CD1c-positive myeloid dendritic cell (primary cell): Measurements from ENCODE around the gene RBM20.

Experiments
- DNase-seq: peaks from one replicate; pipeline ENCODE4 v3.0.0-alpha.2; 2016; ENCODE audit errors: extremely low spot score

The RBM20 gene

DNA sequence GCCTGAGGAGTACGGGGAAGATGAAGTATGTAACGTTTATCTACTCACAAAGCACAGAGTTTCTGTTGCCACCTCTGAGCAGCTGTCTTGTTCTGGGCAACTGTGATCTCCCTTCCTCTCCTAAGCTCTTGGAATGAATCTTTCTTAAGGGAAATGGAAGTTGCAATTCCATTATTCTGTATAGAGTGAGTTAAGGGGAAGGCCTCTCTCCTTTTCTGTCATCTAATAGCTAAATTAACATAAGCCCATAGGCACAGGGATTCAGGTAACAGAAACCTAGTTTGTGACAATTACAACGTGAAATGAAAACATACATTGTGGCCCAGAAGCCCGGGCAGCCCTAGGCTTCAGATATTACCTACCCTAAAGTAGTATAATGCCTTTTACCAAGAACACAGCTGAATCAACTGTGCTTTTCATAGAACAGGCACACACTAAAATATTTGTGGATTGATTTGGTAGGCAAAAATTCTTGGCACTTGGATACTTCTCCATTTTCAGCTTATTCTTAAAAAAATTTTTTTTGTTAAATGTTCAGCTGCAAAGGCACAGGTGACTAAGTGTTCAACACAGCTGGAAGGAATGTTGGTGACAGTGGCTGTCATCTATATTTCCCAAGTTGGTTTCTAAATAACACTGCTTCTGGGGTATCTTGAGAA, 223.8 kb downstream of the RBM20 start:
- no peak for DNase-seq

DNA sequence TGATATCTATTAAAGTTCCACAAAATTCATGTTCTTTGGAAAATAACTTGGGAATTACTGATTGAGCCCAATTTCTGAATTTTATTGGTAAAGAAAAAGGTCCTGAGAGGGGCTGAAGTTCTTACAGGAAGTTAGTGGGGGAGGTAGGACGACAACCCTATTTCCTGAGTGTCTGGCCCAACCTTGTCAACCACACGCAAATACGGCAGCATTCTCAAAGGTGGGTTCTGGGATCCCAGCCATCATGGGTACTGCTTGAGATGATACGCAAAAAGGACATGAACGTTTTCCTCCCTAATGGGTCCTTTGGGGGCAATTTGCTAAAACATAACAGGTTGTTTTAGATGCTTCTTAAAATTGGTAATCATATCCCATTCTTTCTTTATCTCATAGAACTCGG, 224.8 kb downstream of the RBM20 start:
- peak; percentile 11 for DNase-seq

DNA sequence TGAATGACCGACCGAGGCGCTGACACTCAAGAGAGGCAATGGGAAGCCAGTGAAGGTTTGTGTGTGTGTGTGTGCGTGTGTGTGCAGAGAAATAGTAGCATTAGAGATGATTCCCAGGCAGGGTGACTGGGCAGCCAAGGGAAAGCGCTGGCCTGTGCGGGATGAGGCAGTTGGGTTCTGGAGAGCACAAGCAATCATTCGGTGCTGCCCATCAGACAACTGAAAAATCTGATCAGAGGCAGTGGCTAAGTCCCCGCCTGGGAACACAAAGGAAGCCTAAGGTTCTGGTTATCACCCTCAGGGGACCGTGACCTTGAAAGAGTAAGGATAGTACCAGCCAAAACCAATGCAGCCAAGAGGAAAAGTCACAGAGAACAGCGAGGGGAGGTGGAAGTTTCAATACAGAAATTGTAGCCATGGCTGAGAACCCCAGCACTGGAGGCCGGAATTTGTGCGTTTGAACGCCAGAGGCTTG, 226.7 kb downstream of the RBM20 start:
- DNase-seq: no peak

DNA sequence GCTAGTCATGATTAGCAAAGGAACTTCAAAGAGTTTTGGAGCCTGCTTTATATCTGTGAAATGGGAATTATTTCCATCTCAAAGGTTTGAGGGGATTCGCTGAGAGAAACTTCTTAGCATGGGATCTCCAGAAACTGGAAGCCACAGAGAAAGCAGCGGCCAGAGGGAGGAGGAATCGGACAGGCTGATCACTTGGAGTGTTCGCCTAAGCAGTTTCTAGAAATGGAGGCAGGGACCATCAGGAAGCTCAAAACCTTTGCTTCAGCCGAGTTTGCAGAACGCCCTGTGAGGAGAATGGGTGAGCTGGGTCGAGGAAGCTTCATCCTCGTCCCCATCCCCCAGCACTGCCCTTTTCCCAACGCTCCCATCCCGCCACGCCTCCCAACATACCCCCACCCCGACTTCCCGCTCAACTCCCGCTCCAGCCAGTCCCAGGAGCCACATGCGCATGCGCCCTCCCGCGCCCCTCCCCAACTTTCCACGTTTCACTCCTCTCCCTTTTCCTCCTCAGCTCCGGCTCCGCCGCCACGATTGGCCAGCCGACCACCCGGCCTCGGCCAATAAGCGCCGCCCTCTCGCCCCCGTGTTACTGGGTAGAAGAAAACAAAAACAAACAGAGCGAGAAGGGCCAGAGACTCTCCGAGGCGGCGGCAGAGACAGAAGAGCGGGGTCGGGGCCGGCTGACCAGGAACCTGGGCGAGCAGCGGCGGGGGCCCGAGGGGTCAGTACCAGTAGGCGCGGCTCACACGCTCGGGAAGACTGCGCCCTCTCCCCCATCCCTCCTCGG, 227.4 kb downstream of the RBM20 start, which contains the start of gene PDCD4:
PDCD4 (plus strand) TSS at position 631 of the 787 bp plus-strand sequence. CDS start 4,100 bp downstream, outside the sequence.
- DNase-seq: peak; percentile 95

DNA sequence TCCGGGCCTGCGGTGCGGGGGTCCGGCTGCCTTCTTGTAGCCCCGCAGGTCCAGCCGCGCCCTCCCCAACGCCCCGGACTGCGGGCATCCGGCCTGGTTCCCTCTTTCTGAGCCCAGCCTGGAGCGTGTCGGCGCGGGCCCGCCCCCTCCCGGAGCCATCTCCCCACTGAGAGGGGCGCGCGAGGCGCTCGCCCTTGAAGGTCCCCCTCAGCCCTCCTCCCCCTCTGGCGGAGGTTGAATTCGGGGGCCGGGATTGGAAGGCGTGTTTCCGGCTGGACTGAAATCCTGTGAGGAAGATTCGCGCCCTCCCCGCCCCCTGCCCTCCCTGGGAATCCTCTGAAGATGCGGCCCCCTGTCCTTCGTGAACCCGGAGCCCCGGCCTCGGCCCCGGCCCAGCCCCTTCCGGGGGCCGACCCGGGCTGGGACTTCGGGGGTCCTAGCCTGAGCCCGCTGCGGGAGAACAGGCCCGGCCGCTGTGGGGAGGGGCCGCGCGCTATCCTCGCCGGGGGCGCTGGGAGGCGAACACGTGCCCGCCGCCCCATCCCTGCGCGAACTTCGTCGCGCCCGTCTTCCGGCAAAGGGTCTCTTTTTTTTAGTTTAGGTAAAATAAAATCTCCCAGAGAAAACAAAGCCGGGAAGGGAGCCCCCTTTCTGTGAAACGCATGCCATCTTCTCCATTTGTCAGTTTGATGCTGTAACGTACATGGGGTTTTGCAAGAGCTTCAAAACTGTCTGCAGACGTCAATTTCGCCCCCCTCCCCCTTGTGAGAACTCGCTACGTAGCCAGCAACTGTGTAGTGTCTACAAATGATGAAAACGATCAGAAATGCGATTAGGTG, 228.2 kb downstream of the RBM20 start:
- DNase-seq: peak; percentile 83

DNA sequence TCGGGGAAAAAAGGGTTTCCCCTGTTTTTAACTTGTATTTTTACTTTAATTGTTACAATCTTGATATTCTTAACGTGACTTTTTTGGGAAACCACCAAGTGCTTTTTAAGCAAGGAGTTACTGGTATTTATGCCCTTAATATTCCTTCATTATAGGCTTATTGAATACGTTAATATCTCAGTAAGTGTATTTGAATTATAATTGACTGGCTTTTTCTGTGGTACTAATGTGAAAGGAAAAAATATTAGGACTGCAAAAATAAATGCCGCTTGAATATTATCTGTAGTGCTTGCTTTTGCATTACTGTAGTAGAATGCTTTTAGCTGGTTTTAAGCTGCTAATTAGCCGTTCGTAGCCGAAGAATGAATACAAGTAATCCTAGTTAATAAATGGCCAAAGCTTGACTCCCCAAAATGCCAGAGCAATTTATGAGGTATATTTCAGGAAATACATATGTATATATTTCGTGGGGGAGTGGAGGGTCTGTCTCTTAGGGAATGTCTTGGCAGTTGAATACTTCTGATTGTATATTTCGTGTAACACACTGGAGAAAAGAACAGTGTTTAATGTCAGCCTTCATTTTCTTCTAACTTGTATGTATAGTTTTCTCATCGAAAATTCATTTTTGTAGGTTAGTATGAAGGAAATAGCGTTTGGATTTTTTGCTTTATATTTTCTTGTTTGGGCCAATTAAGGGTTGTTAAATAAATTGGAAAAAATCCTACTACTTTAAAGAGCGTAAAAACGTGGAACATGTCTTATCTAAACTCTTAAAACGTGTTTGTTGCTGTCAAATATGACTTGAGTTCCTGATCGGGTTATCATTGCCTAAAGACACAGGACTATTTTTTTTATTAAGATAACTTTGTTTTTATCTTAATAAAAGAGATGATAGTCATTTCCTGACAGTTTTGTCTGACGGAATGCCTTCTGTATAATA, 229.1 kb downstream of the RBM20 start:
- peak; percentile 17 for DNase-seq

DNA sequence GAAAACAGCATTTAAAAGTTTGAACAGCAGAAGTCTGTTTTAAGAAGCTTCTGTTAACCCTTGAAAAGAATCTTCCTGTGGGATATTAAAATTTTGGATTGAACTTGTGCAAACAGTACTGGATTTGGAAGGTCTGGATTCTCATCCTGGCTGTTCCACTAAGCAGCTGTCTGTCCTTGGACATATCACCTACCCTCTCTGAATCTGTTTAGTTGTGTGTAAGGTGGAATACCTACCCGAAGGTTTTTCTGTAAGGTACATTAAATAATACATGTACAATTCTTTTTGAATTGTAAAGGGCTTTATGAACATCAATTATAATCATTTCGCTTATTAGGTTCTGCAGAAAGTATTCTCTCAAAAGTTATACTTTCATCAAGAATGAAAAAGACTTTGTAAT, 229.8 kb downstream of the RBM20 start:
- no peak for DNase-seq

DNA sequence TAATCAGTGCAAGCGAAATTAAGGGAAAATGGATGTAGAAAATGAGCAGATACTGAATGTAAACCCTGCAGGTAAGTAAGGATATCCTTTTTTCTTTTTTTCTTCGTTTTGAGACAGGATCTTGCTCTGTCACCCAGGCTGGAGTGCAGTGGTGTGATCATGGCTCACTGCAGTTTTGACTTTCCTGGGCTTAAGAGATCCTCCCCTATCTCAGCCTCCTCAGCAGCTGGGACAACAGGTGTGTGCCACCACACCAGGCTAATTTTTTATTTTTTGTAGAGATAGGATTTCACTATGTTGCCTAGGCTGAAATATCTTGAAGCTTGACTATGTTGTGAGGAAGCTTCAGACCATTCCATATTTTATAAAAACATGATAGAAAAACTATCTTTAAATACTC, 231.9 kb downstream of the RBM20 start:
- no peak for DNase-seq

DNA sequence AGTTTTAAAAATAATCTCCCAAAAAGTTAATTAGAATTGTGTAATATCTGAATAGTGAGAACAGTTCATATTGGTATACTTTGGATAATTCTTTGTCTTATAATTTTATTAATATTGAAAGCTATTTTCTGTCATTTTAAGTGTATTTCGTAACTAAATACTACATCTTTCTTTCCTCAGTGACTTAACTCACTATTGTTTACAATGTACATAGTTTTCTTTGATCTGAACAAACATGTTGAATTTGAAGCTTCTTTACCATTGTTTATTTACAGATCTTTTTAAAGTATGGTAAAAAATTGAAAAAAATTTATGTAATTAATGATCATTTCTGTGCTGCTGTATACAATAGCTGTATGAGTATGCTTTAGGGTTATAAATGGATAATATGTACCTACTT, 232.7 kb downstream of the RBM20 start:
- DNase-seq: no peak

DNA sequence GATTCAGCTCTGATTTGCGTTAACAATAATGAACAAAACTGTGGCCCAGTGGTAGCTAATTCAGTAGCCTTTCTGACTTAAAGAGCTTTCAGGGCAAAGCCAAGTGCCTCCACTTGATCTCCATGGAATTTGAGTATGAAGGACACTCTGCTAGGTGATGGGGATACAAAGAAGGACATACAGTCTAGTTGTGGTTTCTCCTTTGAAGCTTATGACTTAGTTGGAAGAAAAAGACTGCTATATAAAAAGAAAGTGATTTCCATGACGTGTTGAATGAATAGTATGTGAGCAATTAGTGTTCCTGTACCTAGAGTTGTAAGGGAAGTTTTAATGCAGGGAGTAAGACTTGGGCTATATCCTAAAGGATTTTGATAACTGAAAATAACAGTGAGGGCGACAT, 235.9 kb downstream of the RBM20 start:
- DNase-seq: no peak

DNA sequence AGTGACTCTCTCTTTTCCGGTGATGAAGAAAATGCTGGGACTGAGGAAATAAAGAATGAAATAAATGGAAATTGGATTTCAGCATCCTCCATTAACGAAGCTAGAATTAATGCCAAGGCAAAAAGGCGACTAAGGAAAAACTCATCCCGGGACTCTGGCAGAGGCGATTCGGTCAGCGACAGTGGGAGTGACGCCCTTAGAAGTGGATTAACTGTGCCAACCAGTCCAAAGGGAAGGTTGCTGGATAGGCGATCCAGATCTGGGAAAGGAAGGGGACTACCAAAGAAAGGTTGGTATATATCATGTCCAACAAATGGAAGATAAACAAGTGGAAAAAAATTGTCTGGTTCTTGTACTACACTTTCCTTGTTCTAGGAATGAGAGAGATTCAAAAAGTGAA, 237.1 kb downstream of the RBM20 start:
- no peak for DNase-seq

DNA sequence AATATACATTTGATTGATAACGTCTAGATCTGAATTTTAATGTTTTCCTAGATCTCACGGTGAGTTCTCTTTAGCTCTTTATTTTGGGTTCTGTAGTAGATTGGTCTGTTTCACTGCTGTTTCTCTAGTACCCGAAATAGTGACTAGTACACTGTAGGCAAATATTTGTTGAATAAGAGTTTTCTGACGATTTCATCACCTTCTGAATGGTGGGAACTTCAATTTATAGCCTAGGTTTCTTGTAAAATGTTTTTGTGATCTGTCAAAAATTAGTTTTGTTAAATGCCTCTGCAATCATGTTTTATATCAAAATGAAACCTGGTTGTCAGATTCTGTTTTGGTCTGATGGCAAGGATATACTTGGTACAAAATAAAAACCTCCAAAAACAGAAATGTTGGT, 237.8 kb downstream of the RBM20 start:
- no peak for DNase-seq

DNA sequence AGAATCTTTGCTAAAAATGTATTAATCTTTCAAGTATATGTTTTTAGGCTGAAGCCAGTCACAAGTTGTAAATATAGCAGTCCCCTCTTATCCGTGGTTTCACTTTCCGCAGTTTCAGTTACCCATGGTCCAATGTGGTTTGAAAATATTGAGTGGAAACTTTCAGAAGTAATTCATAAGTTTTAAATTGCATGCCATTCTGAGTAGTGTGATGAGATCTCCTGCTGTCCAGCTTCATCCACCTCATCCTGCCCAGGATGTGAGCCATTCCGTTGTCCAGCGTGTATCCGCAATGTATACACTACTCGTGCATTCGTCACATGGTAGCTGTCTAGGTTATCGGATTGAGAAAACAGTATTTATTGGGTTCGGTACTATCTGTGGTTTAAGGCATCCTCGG, 239.8 kb downstream of the RBM20 start:
- no peak for DNase-seq

DNA sequence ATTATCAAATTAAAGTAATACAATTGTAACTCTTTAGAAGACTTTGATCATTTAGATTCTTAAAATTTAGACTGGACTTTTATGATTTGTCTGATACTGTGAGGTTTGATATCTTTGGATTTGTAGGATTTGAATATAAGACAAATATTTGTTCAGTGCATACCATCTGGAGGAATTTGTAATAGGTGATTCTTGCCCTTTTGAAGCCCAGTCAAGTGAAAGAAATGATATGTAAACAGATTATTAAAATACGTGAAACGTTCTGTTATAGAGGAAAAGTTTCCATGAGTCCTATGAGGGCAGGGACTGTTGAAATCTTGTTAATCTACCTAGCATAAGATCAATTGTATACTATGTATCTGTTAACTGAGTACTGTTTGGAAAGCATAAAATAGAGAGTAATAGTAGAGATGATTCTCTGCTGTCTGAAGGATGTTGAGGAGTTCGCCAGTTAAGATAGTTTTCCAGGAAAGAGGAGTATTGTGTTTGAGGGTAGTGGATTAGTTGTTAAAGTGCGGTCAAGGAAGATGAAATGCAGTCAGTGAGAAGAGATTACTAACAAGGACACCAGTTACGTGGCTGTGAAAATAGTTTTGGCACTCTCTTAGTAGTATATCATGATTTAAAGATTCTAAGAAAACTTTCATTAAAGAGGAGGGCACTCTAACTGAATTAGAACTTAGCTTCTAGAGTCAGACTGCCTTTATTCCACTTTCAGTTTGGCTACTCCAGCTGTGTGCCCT, 242.0 kb downstream of the RBM20 start:
- no peak for DNase-seq

DNA sequence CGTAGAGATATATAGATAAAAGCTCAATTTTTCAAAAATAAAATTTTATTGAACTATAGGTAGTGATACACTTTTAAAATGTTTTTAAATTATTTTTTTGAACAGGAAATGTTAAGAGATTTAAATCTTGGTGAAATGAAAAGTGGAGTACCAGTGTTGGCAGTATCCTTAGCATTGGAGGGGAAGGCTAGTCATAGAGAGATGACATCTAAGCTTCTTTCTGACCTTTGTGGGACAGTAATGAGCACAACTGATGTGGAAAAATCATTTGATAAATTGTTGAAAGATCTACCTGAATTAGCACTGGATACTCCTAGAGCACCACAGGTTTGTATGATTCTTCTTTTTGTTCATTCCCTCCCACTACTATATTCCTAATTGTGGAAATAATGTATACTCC, 243.4 kb downstream of the RBM20 start:
- DNase-seq: no peak
